HG03460 (cell line): ENCODE measurements around the gene WWOX.

ENCODE experiments used
- ATAC-seq: cut with Tn5 transposase; IDR thresholded peaks from one replicate; pipeline ENCODE4 v1.9.1; 2021; ENCODE audit not compliant: unreplicated experiment

Gene WWOX

GRCh38 chr16:78780808-78781207 is 681.4 kb downstream of the WWOX start:
- ATAC-seq = no peak

DNA sequence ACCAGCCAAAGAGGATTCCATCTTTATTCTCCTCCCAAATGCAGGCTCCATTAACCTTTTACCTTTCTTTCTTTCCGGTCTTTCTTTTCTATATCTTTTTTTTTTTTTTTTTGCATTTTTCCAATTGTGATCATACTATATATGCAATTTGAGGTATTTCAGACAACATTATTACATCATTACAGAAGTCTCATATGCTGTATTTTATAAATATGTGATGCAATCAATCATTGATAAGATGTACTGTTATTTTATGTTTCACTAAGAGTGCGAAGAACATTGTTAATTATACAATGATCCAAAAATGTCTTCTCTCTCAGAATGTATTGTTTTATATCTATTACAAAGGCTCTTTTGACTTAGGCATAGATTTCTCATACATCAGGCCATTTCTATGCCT is 683.1 kb downstream of the WWOX start:
- ATAC-seq = no peak

- ATAC-seq = no peak
Observed at GRCh38 chr16:78783570-78784079, 684.2 kb downstream of the WWOX start.

- ATAC-seq = no peak
Observed at GRCh38 chr16:78784771-78785170, 685.3 kb downstream of the WWOX start.

- ATAC-seq = no peak
Observed at GRCh38 chr16:78785218-78785617, 685.8 kb downstream of the WWOX start.

GRCh38 chr16:78786635-78787034 is 687.2 kb downstream of the WWOX start:
- no peak for ATAC-seq

DNA sequence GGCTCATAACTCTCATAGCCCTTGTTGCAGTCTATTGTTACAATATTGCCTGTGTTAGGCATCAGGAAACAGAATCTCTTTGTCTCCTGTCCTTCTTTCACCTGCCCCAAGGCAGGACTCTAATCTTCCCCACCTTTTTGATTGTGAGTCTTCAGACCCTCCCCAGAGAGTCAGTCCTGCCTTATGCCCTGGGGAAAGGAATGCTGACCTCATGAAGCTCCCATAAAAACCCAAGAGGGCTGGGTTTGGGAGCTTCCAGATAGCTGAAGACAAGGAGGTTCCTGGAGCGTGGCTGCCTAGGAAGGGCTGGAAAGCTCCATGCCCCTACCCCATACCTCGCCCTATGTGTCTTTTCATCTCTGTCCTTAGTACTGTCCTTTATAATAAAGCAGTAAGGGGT is 688.8 kb downstream of the WWOX start:
- no peak for ATAC-seq

DNA sequence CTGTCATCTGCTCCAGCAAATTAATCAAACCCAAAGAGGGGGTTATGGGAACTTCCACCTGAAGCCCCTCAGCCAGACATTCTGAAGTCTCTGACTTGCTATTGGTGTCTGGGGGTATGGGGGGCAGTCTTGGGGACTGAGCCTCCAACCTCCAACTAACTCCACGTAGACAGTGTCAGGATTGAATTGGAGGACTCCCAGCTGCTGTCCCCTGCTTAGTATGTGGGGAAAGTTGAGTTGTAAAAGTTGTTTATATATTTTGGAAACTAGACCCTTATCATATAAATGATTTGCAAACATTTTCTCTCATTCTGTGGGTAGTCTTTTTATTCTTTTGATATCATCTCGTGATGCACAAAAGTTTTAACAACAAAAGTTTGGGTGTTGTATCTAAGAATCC is 689.2 kb downstream of the WWOX start:
- ATAC-seq = no peak

- no peak for ATAC-seq
Observed at GRCh38 chr16:78789561-78789960, 690.1 kb downstream of the WWOX start.

- no peak for ATAC-seq
Observed at GRCh38 chr16:78791011-78791410, 691.6 kb downstream of the WWOX start.

- no peak for ATAC-seq
Observed at GRCh38 chr16:78791926-78792325, 692.5 kb downstream of the WWOX start.

DNA sequence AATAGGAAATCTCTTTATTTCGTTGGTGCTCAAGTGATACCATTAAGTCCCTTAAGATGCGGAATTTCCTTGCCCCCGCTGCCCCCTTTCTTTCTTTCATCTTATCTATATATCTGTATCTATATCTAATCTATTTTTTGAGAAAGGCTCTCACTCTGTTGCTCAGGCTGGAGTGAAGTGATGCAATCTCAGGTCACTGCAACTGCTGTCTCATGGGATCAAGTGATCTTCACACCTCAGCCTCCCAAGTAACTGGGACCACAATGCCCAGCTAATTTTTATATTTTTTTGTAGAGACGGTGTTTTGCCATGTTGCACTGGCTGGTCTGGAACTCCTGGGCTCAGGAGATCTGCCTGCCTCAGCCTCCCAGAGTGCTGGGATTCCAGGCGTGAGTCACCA is 693.5 kb downstream of the WWOX start:
- no peak for ATAC-seq

GRCh38 chr16:78794581-78795250 is 695.3 kb downstream of the WWOX start:
- ATAC-seq = no peak

GRCh38 chr16:78795433-78795832 is 696.0 kb downstream of the WWOX start:
- no peak for ATAC-seq

DNA sequence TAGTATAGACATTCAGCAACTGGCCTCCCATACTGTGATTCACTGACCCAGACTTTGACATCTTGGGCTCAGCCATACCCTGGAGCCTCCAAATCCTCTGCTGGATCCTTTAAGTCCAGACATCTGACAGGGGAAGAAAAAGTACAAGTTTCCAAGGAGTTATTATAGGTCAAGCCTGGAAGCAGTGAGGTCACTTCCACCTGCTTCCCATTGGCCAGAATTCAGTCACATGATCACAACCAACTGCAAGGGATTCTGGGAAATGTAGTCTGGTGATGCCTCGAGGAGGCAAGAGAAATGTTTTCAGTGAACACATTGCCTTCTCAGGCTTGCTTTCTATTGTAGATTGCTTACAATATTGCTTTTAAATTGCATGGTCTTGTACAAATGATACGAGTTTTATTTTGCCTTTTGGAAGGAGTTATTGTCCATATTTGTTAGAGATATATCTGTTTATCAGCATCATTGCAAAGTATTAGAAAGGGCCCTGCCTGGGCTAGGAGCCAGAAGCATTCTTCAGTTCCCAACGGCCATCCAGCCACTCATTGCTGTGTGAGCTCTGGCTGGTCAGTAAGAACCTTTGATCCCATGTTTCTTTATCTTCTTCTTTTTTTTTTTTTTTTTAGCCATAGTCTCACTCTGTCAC is 696.9 kb downstream of the WWOX start:
- ATAC-seq = no peak

- ATAC-seq = no peak
Observed at GRCh38 chr16:78799429-78799828, 700.0 kb downstream of the WWOX start.

DNA sequence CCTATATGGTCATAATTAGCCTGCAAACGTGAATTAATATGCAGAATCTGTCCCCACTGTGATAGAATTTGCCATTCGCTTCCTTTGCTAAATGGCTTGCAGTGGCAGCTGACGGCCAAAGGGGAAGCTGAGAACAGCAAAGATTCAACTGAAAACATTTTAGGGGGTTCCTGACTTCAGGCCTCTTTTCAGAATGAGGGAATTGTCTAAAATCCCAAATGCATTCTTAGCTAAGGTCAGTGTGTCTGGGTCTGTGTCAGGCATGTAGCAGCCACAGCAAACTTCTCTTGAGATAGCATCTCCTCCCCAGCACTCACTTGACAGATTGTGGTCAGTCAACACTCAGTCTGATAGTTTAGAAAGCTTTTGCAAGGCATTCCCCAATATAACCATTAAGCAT is 701.1 kb downstream of the WWOX start:
- no peak for ATAC-seq

DNA sequence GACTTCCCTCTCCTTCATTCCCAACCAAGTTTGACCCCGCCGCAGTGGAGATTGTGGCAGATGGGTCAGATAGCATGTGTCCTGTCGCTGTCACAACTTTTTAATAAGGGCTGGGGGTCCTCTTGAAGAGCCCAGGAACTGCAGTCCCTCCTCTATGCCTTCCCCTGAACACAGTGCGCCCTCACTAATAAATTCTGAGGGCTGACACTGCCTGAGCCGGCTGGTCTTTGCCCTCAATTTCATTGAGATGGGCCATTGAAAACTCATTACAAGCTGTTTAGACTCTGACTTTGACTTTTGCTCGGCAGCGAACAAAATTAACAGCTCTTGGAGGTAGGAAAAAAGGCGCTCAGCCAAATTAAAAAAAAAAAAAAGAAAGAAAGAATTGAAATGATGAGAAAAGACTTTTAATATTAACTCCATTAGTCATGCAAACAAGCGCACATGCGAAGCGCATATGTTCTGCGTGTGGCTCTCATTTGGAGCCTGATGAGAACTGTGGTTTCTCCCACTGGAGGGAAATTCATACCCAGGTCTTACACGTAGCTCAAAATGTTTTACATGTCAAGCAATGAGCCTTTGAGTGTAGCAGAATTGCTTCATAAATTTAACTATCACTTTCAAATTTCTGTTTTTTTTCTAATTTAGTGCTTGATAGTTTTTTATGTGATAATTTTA is 704.7 kb downstream of the WWOX start:
- no peak for ATAC-seq

DNA sequence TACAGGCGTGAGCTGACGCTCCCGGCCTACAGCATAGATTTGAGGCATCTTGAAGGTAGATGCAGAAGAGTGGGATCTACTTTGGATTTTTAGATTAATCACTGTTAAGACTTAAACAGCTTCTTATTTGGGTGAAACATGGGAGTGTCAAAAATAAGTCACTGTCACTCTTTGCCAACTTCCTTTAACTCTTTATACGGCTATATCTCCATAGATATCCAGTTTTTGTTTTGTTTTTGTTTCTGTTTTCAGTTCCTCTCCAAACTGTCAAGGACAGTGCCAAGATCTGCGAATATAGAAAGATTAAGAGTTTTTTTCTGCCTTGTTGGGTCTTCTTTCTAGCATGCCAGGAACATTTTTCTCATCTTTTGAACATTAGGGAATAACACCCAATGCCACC is 706.1 kb downstream of the WWOX start:
- ATAC-seq = no peak

DNA sequence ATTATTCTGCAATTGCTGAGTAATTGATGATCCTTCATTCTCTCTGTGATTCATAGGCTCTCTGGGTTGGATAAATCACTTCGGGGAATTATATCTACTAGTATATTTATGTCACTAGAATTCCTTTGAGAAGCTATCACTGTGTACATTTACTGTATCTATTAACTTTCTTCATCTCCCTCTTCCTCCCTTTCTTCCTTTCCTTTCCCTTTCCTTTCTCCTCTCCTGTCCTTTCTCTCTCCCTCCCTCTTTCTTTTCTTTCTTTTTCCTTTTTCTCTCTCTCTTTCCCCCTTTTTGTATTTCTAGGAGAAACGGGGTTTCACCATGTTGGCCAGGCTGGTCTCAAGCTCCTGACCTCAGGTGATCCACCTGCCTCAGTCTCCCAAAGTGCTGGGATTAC is 711.8 kb downstream of the WWOX start:
- no peak for ATAC-seq

- no peak for ATAC-seq
Observed at GRCh38 chr16:78812582-78812981, 713.1 kb downstream of the WWOX start.

DNA sequence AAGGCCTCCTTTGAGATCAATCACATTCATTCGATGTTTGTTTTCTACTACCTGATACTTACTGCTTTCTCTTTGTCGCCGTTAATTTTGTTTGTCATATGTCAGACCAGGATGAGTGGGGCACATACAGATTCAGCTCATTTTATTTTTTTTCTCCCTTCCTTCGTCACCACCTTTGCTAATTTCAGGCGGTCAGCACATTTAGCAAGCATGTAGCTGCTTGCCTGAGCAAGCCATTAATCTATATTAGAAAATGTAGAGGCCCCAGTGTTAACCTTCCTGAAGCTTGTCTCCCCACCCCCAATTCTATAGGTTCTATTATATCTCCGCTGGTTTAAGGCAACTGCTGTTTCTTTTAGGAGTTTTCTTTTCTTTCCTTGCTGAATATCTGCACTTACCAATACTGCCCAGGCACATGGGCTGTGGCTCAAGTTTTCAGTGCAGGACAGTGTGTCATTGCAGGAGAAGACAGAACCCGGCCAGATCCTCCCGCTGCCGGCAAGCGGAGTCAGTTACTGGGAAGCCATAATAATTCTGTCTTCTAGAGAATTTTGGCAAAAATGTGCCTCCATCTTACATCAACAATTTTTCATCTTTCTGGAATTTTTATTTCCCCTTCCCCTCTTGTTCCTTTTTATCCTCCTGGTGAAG is 714.3 kb downstream of the WWOX start:
- ATAC-seq = no peak
